GM10847 (cell line): Measurements from ENCODE around the gene TMEM196.

Experiments used
- POLR2A ChIP-seq: IDR thresholded peaks from 2 replicates; pipeline ENCODE4 v1.6.1; 2011; ENCODE audit not compliant: insufficient read length; ENCODE audit errors: extremely low read depth

TMEM196 gene

GRCh38 chr7:19772841-19773760 lies at the start of gene TMEM196:
TSS of gene TMEM196 (minus strand) at chr7:19773617. CDS start at chr7:19772696, 921 bp downstream.
- no peak for TF ChIP-seq POLR2A

- no peak for TF ChIP-seq POLR2A
Observed at GRCh38 chr7:19816128-19816527, 42.7 kb upstream of the TMEM196 start.

DNA sequence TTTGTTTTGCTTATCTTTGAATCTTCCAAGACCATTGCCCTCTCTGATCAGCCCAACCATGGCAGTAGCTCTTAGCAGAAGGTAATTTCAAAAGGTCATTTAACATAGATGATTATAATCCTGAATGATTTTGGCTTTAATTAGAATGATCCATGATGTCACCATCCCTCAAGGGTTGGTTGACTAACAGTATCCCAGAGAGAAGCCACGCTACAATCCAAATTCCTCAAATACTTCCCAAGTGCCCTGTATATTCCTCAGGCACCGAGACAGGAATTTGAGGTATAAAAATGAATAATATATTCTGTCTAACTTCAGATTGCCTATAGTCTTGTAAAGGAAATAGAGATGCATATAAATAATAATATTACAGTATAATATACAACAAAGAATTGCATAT lies 42.1 kb upstream of the TMEM196 start:
- no peak for TF ChIP-seq POLR2A

DNA sequence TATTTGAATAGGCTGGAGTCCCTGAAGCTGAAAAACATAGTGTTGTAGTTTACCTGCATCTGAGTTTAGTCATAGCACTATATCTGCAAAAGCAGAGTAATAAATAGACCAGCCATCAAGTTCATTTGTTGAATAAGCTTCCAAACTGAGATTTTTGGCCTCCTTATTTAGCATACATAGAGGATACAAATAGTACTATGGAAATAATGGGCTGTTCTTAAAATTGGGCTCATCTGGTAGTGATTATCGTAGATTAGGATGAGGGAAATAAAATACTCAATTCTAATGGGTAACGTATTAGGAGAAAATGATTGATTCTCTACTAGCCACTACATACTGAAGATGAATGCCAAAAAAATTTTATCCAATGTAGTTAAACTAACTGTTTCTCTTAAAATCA lies 41.4 kb upstream of the TMEM196 start:
- no peak for TF ChIP-seq POLR2A

- no peak for TF ChIP-seq POLR2A
Observed at GRCh38 chr7:19811386-19811785, 38.0 kb upstream of the TMEM196 start.

GRCh38 chr7:19798986-19799385 lies 25.6 kb upstream of the TMEM196 start:
- no peak for TF ChIP-seq POLR2A

- no peak for TF ChIP-seq POLR2A
Observed at GRCh38 chr7:19783541-19783940, 10.1 kb upstream of the TMEM196 start.

- TF ChIP-seq POLR2A, result no peak
Observed at GRCh38 chr7:19776981-19777380, 3.6 kb upstream of the TMEM196 start.

DNA sequence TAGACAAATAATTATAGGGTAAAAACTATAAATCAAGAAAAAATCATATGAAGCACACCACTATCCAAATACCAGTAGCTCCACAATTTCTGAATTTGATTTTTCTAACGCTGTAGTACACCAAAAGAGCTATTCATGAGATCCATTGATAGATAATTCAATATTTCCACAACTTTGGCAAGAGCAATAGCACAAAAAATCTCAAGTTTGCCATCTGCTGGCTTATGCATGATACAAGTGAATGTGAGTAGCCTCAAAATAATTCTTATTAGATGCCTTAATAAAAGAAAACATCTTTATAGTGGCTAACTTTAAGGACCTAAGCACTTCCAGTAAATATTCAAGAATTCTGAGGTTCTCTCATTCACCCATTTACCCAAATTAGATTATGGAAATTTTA lies 2.2 kb upstream of the TMEM196 start:
- no peak for TF ChIP-seq POLR2A

DNA sequence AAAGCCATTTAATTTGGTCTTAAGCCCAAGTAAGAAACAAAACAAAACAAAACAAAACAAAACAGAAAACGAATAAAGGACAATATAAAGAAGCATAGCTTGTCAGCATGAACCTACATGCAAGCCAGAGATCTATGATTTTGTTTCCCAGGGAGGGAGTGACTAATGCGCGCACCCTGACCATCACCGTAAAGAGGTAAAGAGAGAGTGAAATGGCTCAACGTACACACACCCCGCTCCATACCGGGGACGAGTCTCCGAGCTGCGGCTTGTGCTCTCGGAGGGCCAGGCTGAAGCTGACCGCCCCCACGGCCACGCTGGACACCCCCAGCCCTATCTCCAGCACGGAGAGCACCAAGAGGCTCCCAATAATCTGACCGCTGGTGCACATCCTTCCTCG lies 1.1 kb downstream of the TMEM196 start:
- no peak for TF ChIP-seq POLR2A

DNA sequence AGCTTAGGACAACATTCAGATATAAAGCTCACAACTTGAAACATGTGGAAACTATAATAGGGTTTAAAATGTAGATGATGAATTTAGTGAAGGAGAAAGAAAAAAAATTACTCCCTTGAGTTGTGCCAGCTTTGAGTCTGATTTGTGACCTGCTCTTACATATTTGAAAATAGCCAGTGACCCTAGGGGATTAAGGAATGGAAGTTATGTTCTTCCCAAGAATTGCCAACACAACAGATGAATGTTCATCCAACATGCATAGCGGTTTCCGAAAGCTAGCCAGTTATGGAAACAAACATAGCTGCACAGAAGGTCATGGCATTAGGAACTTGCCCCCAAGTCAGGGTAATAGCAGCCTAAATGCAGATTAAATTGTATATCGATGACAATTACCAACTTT lies 10.8 kb downstream of the TMEM196 start:
- TF ChIP-seq POLR2A, result no peak

GRCh38 chr7:19754521-19755116 lies 18.8 kb downstream of the TMEM196 start:
- TF ChIP-seq POLR2A, result no peak

DNA sequence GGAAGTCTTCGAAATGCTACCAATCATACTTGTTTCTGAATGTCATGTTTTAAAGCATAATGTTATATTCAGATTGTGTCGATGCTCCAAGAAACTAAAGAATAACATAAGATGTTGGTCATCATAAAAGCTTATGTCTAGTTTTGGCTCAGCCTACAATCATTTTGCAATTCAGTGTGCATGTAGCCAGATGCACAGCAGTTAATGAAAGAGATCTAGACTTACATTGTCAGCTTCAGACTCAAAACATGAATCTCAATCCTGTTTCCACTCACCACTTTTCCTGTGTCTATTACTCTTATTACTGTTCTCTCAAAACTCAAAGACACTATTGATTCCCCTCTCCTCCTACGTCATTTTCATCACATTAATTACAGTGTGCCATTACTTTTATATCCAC lies 21.4 kb downstream of the TMEM196 start:
- TF ChIP-seq POLR2A, result no peak

DNA sequence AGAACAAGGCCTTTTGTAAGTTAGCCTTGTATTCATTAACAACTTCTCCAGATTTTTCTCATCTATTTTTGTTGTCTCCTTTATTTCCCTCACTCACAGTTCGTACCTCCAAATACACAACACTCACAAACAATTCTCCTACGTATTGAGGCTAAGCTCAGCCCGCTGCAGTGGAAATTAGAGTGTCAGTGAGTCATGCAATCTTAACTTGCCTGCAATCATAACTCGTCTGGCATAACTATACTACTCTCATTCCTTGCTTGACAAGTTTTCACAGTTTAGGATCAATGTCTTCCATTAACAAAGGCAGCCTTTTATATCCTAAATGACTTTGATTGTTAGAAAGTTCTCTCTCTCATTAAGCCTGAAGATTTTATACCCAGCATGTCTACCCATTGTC lies 23.8 kb downstream of the TMEM196 start:
- TF ChIP-seq POLR2A, result no peak

GRCh38 chr7:19747740-19748339 lies 25.6 kb downstream of the TMEM196 start:
- TF ChIP-seq POLR2A, result no peak

GRCh38 chr7:19744075-19744474 lies 29.3 kb downstream of the TMEM196 start:
- no peak for TF ChIP-seq POLR2A
